GM13976 (cell line): ENCODE measurements around the gene TCF4.

Experiments
- DNase-seq: peaks from one replicate; pipeline ENCODE4 v3.0.0; 2012; ENCODE audit warnings: low spot score
- in situ Hi-C: fragments of 300-500 bp; cut with MboI; formaldehyde crosslinking; loops from one replicate; pipeline ENCODE4 v1.12.0; 2022; ENCODE audit warnings: low sequenced_read_pairs, mixed read lengths, inconsistent platforms; ENCODE audit not compliant: unreplicated experiment
- TF ChIP-seq, protein P1 (sequence below): IDR thresholded peaks from 2 replicates; pipeline ENCODE4 v1.5.1; 2012; ENCODE audit warnings: borderline replicate concordance, mild to moderate bottlenecking; ENCODE audit not compliant: insufficient read depth; ENCODE audit errors: extremely low read depth, missing control alignments, control extremely low read depth

The TCF4 gene

DNA sequence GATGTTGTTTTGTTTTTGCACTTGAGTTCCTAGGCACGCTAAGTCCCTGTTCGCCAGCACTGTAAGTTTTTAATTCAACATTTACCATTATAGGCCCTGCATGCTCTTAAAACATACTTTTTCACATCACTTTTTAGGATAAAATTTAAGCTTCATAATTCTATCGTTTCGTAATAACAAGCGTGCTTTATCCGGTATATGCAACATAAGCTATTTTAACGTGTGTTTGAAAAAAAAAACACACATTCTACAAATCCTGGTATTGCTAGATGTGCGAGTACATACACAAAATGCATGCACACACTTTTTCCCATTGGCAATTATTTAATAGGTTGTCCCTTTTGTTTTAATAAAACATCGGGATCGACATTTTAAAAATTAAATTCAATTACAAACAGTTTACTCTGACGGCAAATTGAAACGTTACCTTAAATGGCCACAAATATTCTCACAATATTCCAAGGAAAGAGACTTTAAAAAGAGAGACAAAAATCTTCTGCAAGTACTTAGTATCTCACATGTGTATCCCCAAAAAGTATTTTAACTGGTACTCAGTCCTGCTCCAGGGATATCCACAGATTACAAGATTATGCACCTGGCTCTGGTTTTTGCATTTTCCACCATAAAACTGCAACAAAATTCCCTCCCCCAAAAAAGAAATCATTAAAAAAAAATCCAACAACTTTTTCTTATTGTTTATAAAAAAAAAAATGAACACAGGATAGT lies 1.0 kb upstream of the TCF4 start:
- peak; percentile 14 for DNase-seq
- in situ Hi-C loops: no loop called here
- TF ChIP-seq, protein P1, sequence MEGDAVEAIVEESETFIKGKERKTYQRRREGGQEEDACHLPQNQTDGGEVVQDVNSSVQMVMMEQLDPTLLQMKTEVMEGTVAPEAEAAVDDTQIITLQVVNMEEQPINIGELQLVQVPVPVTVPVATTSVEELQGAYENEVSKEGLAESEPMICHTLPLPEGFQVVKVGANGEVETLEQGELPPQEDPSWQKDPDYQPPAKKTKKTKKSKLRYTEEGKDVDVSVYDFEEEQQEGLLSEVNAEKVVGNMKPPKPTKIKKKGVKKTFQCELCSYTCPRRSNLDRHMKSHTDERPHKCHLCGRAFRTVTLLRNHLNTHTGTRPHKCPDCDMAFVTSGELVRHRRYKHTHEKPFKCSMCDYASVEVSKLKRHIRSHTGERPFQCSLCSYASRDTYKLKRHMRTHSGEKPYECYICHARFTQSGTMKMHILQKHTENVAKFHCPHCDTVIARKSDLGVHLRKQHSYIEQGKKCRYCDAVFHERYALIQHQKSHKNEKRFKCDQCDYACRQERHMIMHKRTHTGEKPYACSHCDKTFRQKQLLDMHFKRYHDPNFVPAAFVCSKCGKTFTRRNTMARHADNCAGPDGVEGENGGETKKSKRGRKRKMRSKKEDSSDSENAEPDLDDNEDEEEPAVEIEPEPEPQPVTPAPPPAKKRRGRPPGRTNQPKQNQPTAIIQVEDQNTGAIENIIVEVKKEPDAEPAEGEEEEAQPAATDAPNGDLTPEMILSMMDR: no peak

DNA sequence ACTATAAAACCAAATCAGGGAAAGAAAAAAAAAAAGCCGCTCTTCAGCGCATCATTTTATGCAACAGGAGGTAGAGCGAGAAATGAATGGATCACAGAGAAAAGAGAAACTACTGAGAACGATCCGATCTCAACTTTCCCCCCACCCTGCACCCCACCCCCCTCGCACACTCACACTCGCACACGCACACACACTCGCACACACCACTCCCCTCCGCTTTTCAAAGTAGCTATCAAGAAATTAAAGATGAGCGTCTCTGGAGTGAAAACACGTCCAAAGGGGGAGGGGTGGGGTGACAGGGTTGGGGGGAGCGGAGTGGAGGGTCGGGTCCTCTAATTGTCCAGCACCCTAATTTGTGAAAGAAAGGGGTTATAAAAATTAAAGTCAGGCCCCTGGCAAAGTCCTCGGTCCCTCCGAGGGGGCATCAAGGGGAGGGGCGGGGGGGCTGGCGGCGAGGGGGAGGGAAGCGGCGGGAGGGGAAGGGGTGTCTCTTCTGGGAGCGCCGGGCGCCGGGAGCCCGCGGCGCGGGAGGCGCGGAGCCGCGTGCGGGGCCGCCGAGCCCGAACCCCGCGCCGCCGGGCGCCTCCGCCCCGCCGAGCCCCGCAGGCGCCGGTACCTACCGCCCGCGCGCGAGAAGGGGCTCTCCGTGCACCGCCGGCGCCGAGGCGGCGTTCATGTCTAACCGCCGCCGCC lies 428 bp downstream of the TCF4 start:
- peak; percentile 48 for DNase-seq
- TF ChIP-seq, protein P1: no peak
- in situ Hi-C loops: no loop called here

DNA sequence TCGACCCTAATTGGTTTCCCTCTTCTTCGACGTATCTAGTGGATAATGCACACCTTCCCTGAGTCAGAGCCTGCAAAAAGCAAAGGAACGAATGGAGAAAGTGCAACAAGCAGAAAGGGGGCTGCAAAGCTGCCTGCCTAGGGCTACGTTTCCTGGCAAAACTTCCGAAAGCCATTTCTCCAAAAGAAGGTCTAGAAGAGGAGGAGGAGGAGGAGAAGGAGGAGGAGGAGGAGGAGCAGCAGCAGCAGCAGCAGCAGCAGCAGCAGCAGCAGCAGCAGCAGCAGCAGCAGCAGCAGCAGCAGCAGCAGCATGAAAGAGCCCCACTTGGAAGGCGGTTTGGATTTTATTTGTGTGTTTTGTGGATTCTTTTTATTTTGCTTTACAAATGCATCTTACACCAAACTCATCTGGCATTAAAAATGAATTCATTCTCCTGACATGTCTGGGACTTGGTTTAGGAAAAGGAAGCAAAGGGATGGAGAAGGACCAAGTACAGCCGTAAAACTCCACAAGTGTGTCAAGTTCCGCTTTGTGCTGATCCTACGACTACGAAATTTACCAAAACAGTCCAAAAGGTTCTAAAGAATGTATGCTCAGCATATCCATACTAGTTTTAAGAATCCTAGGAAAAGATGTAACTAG lies 2.0 kb downstream of the TCF4 start:
- in situ Hi-C loops: no loop called here
- TF ChIP-seq, protein P1: no peak
- DNase-seq: peak; percentile 9

DNA sequence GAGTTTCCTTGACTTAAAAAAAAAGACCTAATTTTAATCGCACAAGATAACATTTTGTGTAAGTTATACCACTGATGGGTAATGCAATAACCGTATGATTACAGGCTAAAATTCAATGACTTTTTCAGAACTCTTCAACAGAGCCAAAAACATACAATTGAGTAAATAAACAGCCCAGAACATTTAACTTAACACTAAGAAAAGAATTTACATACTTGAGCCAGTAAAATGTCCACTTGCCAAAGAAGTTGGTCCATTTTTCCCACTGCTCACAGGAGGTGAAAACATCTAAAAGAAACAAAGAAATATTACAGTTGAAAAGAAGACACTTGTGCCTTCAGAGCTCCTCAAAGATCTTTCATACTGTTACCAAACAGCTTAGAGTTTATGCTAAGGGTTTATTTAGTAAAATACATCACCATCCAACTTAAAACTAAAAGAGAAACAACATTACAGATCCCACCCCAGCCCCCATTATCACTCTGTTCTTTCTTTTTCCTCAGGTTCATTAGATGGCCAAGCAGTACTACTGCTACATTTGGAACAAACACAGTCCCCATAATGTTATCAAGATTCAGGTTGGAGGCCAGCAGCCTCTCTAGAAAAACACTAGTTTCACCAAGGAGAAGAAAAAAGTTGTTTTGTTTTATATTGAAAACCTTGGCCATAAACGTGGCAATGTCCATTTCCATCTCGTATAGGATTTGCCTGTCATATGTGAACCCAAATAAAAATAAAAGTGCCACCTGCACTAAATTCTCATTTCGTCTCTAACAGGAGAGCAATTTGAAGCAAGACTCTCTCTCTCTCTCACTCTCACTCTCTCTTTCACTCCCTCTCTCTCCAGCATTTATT lies 2.7 kb downstream of the TCF4 start:
- TF ChIP-seq, protein P1: no peak
- in situ Hi-C loops: no loop called here
- DNase-seq: no peak

DNA sequence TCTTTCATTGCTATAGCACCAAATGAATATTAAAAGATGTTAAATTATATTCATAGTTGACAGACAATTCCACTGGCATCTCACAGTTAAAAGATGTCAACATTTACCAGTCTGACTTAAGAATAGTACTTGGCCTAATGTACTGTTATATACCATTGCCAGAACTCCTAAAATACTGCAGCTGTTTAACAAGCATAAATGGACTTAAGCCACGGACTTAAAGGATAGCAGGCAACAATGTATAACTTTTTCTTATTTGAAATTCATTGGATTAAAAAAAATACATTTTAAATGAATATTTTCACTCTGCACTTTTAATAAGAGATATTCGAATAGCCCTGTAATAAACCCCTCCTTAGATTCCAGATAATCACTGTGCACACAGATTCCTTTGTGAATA lies 3.8 kb downstream of the TCF4 start:
- TF ChIP-seq, protein P1: no peak
- in situ Hi-C loops: no loop called here

DNA sequence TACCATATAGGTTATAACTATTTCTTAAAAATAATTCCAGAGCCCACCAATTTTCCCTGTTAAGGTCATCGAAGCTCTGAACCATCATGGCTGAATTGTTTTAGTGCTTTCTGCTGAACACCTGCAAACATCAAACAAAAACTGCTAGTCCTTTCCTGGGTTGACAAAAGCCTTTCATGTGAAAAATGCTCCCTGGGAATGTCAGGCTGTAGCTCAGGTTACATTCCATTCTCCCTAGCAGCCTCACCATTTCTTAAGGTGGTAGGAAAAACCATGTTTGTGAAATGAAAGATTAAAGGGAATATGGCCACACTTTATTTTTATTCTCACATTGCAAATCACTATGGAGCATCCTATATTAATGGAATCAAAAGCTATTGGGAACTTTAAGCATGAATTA lies 5.7 kb downstream of the TCF4 start:
- TF ChIP-seq, protein P1: no peak
- in situ Hi-C loops: no loop called here
- no peak for DNase-seq

More for the DNA sequence above, 3.8 kb downstream of the TCF4 start:
- DNase-seq: no peak
